Measurements from ENCODE around the gene RSPRY1. TPM values are rescaled to one million over a fixed set of nuclear protein-coding genes. Genes with fewer than 3 reads are reported as not detected.
A peak's percentile ranks its signal among the peaks of the same experiment; 100 is the strongest.

Gene RSPRY1
- polyA plus RNA-seq, 1 of the 3 experiments (the other 2 are of a cell fraction), result 16.6 TPM

DNA sequence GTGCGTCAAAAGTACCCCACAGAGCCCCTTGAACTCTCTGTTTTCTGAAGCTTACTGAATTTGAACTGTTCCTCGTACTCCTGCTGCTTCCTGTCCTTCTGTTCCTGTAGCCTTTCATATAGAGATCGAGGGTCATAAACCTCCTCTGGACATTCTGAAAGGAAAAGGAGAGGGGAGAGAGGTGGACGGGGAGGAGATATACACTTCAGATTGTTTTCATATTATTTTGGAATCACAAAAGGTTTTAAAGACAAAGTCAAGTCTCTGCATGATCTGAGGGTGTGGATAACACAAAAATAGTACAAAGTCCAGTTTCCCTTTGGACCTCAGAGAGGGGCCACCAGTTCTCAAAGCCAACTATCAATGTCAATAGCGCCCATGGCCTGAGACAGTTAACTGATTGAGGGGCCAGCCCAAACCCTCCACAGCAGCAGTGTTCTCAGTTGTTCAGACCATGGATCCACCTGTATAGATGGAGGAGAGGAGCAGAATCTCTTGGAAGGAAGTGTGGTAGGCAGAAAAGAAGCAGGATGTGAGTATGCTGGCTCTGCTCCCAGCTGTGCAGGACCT is 13.3 kb upstream of the RSPRY1 start:
- Histone ChIP-seq H3K79me2 (ENCODE audit: insufficient read depth) (peaks cover 37% of the 10 kb centered on the region), H4K20me1 (ENCODE audit: insufficient read depth) (no peaks in the 10 kb centered on the region), H3K36me3 (replicated peaks in 1 of 2; ENCODE audit: control insufficient read depth in 1 of 2, insufficient read depth in 2 of 2, low read length in 1 of 2) (peaks cover 32 to 40% of the 10 kb centered on the region in 2 experiments), H3F3A (replicated peaks; ENCODE audit: insufficient read depth) (peaks cover 16% of the 10 kb centered on the region), H3K9me3 (no peaks in the 10 kb centered on the region), H3K4me3 (ENCODE audit: low read depth in 2 of 2, low read length in 1 of 2) (no peak overlapping the region), H3K9me2 (no peaks in the 10 kb centered on the region), H3K27ac (ENCODE audit: low read depth in 2 of 2, low read length in 1 of 2) (no peak overlapping the region), H2AFZ (ENCODE audit: low read depth) (no peak overlapping the region), H3K27me3 (ENCODE audit: insufficient read depth) (no peaks in the 10 kb centered on the region), H3K4me2 (no peak overlapping the region), H3K9ac (no peak overlapping the region), H3K4me1 (ENCODE audit: control insufficient read depth in 1 of 2, insufficient read depth in 2 of 2, low read depth in 1 of 2, low read length in 1 of 2) (no peaks in the 10 kb centered on the region; a peak in 2 of 4 replicates)
- no peak for DNase-seq
- WGBS (ENCODE audit: low lambda C conversion rate), result 95% methylated on average over 5 of the region's 5 CpGs
- CTCF ChIA-PET, result interaction anchor here (2.1 kb wide), 1 partner anchor 89 kb away, joined by 11 read pairs; no protein-coding TSS in a partner anchor
- TF ChIP-seq RFX5 (IDR thresholded peaks at IDR 0.05; ENCODE audit: low read length) (no peak), EP300 (IDR thresholded peaks at IDR 0.05; ENCODE audit: borderline replicate concordance in 1 of 2, low read depth in 1 of 2, low read length in 1 of 2) (no peak), TAF1 (IDR thresholded peaks at IDR 0.05; ENCODE audit: borderline replicate concordance, low read depth, low read length) (no peak), RCOR1 (IDR thresholded peaks at IDR 0.05; ENCODE audit: low read length) (no peak), TEAD4 (IDR thresholded peaks at IDR 0.05; ENCODE audit: borderline replicate concordance, insufficient read depth) (no peak), CHD2 (IDR thresholded peaks at IDR 0.05; ENCODE audit: low read length, partially characterized antibody) (no peak), FOXM1 (IDR thresholded peaks at IDR 0.05; ENCODE audit: low read depth) (no peak), TCF12 (IDR thresholded peaks at IDR 0.05) (no peak), SIN3A (IDR thresholded peaks at IDR 0.05; ENCODE audit: borderline replicate concordance, low read depth, low read length) (no peak), FOSL2 (IDR thresholded peaks at IDR 0.05; ENCODE audit: borderline replicate concordance, low read depth) (no peak), RXRA (IDR thresholded peaks at IDR 0.05; ENCODE audit: borderline replicate concordance, low read depth) (no peak), JUND (IDR thresholded peaks at IDR 0.05) (no peak)
- TF ChIP-seq, protein P1, sequence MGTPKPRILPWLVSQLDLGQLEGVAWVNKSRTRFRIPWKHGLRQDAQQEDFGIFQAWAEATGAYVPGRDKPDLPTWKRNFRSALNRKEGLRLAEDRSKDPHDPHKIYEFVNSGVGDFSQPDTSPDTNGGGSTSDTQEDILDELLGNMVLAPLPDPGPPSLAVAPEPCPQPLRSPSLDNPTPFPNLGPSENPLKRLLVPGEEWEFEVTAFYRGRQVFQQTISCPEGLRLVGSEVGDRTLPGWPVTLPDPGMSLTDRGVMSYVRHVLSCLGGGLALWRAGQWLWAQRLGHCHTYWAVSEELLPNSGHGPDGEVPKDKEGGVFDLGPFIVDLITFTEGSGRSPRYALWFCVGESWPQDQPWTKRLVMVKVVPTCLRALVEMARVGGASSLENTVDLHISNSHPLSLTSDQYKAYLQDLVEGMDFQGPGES (IDR thresholded peaks at IDR 0.05; ENCODE audit: low read depth, low read length), result no peak
- POLR2A ChIA-PET, result no interaction called here

DNA sequence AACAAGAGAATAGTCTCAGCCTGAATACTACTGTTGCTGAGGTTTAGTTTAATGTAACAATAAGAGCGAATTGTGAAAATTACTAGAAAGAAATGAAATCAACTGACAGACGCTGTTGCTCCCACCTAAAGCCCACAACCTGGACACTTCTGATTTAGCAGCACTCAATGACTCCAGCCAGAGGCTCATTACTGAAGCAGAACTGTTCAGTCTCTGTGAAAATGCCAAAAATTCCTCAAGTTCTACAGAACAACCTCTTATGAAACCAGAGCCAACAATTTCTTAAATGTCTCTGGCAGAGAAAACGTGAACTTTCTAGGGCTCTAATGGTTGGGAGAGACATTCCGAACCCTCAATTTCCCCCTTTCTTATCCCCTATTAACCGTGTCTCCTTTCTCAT is 10.2 kb upstream of the RSPRY1 start:
- POLR2A ChIA-PET, result no interaction called here
- no peak for DNase-seq
- H3F3A ChIP-seq (replicated peaks; ENCODE audit: insufficient read depth), result no peaks in the 10 kb centered on the region
- H3K27ac ChIP-seq (ENCODE audit: low read depth in 2 of 2, low read length in 1 of 2), result peak overlapping the region in 1 of 2 experiments; percentile 29; a peak in 1 of 4 replicates
- no peak overlapping the region for H3K9ac ChIP-seq
- 90% methylated on average over 5 of the region's 5 CpGs for WGBS (ENCODE audit: low lambda C conversion rate)
- no peaks in the 10 kb centered on the region for H3K27me3 ChIP-seq (ENCODE audit: insufficient read depth)
- H4K20me1 ChIP-seq (ENCODE audit: insufficient read depth), result peaks cover 6% of the 10 kb centered on the region; the same call in 1 of the 2 replicates
- H3K36me3 ChIP-seq (replicated peaks in 1 of 2; ENCODE audit: control insufficient read depth in 1 of 2, insufficient read depth in 2 of 2, low read length in 1 of 2), result peaks cover 24 to 28% of the 10 kb centered on the region in 2 experiments
- H2AFZ ChIP-seq (ENCODE audit: low read depth), result no peak overlapping the region
- H3K4me2 ChIP-seq, result no peak overlapping the region
- H3K4me1 ChIP-seq (ENCODE audit: control insufficient read depth in 1 of 2, insufficient read depth in 2 of 2, low read depth in 1 of 2, low read length in 1 of 2), result peaks cover 0 to 14% of the 10 kb centered on the region in 2 experiments; a peak in 3 of 4 replicates
- no peak for TF ChIP-seq GATA2 (CRISPR knock-in tag; IDR thresholded peaks at IDR 0.05)
- TF ChIP-seq, protein P2, sequence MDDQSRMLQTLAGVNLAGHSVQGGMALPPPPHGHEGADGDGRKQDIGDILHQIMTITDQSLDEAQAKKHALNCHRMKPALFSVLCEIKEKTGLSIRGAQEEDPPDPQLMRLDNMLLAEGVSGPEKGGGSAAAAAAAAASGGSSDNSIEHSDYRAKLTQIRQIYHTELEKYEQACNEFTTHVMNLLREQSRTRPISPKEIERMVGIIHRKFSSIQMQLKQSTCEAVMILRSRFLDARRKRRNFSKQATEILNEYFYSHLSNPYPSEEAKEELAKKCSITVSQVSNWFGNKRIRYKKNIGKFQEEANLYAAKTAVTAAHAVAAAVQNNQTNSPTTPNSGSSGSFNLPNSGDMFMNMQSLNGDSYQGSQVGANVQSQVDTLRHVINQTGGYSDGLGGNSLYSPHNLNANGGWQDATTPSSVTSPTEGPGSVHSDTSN (IDR thresholded peaks at IDR 0.05), result no peak
- no peaks in the 10 kb centered on the region for H3K9me3 ChIP-seq
- no peaks in the 10 kb centered on the region for H3K9me2 ChIP-seq
- H3K79me2 ChIP-seq (ENCODE audit: insufficient read depth), result peaks cover 66% of the 10 kb centered on the region
- no peak overlapping the region for H3K4me3 ChIP-seq (ENCODE audit: low read depth in 2 of 2, low read length in 1 of 2)
- CTCF ChIA-PET, result interaction anchor here (1.1 to 2.4 kb wide), 2 partner anchors 92 to 212 kb away, joined by 3 to 8 read pairs; no protein-coding TSS in a partner anchor

Data from SK-N-SH (cell line).